ENCODE data around the gene FBXW2.

Gene FBXW2

GRCh38 chr9:120733190-120733589, 60.0 kb downstream of the FBXW2 start:
- no peak for TF ChIP-seq CTCF (IDR thresholded peaks at IDR 0.05; ENCODE audit: low read depth, low read length)
- no peak overlapping the region for H3K4me3 ChIP-seq (ENCODE audit: low read depth, low read length)
- peak; percentile 60 for DNase-seq (ENCODE audit: low read depth, low spot score)
- in situ Hi-C loops (cut with HindIII; ENCODE audit: low sequenced_read_pairs) = no loop called here

- in situ Hi-C loops (cut with HindIII; ENCODE audit: low sequenced_read_pairs) = no loop called here
- peak; percentile 93 for DNase-seq (ENCODE audit: low read depth, low spot score)
- TF ChIP-seq CTCF (IDR thresholded peaks at IDR 0.05; ENCODE audit: low read depth, low read length) = no peak
- H3K4me3 ChIP-seq (ENCODE audit: low read depth, low read length) = no peak overlapping the region
Measured at GRCh38 chr9:120730654-120731514, 62.3 kb downstream of the FBXW2 start.

- no peak for DNase-seq (ENCODE audit: low read depth, low spot score)
- no peak overlapping the region for H3K4me3 ChIP-seq (ENCODE audit: low read depth, low read length)
- peak; percentile 14 for TF ChIP-seq CTCF (IDR thresholded peaks at IDR 0.05; ENCODE audit: low read depth, low read length)
- in situ Hi-C loops (cut with HindIII; ENCODE audit: low sequenced_read_pairs) = no loop called here
Measured at GRCh38 chr9:120729791-120730241, 63.4 kb downstream of the FBXW2 start.

GRCh38 chr9:120726484-120726883, 66.7 kb downstream of the FBXW2 start:
- in situ Hi-C loops (cut with HindIII; ENCODE audit: low sequenced_read_pairs) = no loop called here
- TF ChIP-seq CTCF (IDR thresholded peaks at IDR 0.05; ENCODE audit: low read depth, low read length) = no peak
- H3K4me3 ChIP-seq (ENCODE audit: low read depth, low read length) = no peak overlapping the region
- no peak for DNase-seq (ENCODE audit: low read depth, low spot score)

- TF ChIP-seq CTCF (IDR thresholded peaks at IDR 0.05; ENCODE audit: low read depth, low read length) = no peak
- DNase-seq (ENCODE audit: low read depth, low spot score) = no peak
- in situ Hi-C loops (cut with HindIII; ENCODE audit: low sequenced_read_pairs) = no loop called here
- H3K4me3 ChIP-seq (ENCODE audit: low read depth, low read length) = no peak overlapping the region
Measured at GRCh38 chr9:120725907-120726306, 67.3 kb downstream of the FBXW2 start.

GRCh38 chr9:120724757-120725400, 68.3 kb downstream of the FBXW2 start:
- DNase-seq (ENCODE audit: low read depth, low spot score) = no peak
- H3K4me3 ChIP-seq (ENCODE audit: low read depth, low read length) = no peak overlapping the region
- in situ Hi-C loops (cut with HindIII; ENCODE audit: low sequenced_read_pairs) = no loop called here
- no peak for TF ChIP-seq CTCF (IDR thresholded peaks at IDR 0.05; ENCODE audit: low read depth, low read length)

All from astrocyte of the spinal cord (primary cell).